ENCODE results near the gene MT1H. TPM values are rescaled to one million over a fixed set of nuclear protein-coding genes. Genes with fewer than 3 reads are reported as not detected.

The MT1H gene
- polyA plus RNA-seq, 3 donors, result 0.76 TPM; not detected in 2

- H3K27ac Mint-ChIP-seq, result no peak overlapping the region
- no peak overlapping the region for H3K4me3 ChIP-seq (replicated peaks in 1 of 3; ENCODE audit: low read depth in 2 of 3, low read length in 3 of 3)
- H3K9ac ChIP-seq (ENCODE audit: insufficient read depth, low read length, poor library complexity, severe bottlenecking), result no peak overlapping the region
- no CpG with 5 or more reads among the region's 1 CpG for WGBS (ENCODE audit: insufficient coverage)
- no peak overlapping the region for H3K4me2 ChIP-seq (replicated peaks; ENCODE audit: extremely low read depth, low read length, poor library complexity, severe bottlenecking)
- no peaks in the 10 kb centered on the region for H4K20me1 ChIP-seq (ENCODE audit: insufficient read depth, low read length)
- H3K27me3 Mint-ChIP-seq (ENCODE audit: low read depth in 3 of 3), result peaks cover 88 to 99% (median 96%) of the 10 kb centered on the region in 3 donors
- peaks cover 0 to 37% of the 10 kb centered on the region in 2 donors for H3K9me3 ChIP-seq (replicated peaks in 1 of 2; ENCODE audit: control insufficient read depth in 1 of 2, insufficient read depth in 1 of 2, low read length in 2 of 2)
- H2AFZ ChIP-seq (ENCODE audit: insufficient read depth, low read depth, low read length, poor library complexity, severe bottlenecking), result no peak overlapping the region
- intact Hi-C loops (cut with micrococcal nuclease), result no loop called here
- peaks cover 10 to 15% of the 10 kb centered on the region in 2 donors for H3K4me1 ChIP-seq (ENCODE audit: control insufficient read depth in 1 of 2, insufficient read depth in 2 of 2, low read length in 2 of 2)
- H3K27ac ChIP-seq (ENCODE audit: low read depth in 1 of 2, low read length in 2 of 2), result no peak overlapping the region
- H3K9me3 Mint-ChIP-seq, result peaks cover 0 to 8% (median 3%) of the 10 kb centered on the region in 7 donors
- TF ChIP-seq CTCF (IDR thresholded peaks at IDR 0.05), result no peak
- no peak for DNase-seq
- peaks cover 0 to under 1% of the 10 kb centered on the region in 2 donors for H3K36me3 Mint-ChIP-seq
- H3K79me2 ChIP-seq (ENCODE audit: insufficient read depth, low read length), result no peaks in the 10 kb centered on the region
- H3K27me3 ChIP-seq (ENCODE audit: control insufficient read depth in 2 of 2, insufficient read depth in 2 of 2, low read length in 2 of 2), result peaks cover 85 to 99% of the 10 kb centered on the region in 2 donors
- H3K36me3 ChIP-seq (replicated peaks in 1 of 2; ENCODE audit: control insufficient read depth in 1 of 2, insufficient read depth in 2 of 2, low read length in 2 of 2), result no peaks in the 10 kb centered on the region
- peaks cover 25% of the 10 kb centered on the region for H3K4me1 Mint-ChIP-seq
- H3K4me3 Mint-ChIP-seq, result peak overlapping the region in 1 of 2 donors; percentile 36
These were observed 29.5 kb upstream of the MT1H start for GRCh38 chr16:56640076-56640475.

- Mint-ChIP-seq H3K4me1 (peaks cover 20% of the 10 kb centered on the region), H3K9me3 (peaks cover 0 to 8% (median 2%) of the 10 kb centered on the region in 7 donors), H3K27me3 (ENCODE audit: low read depth in 3 of 3) (peaks cover 87 to 99% (median 97%) of the 10 kb centered on the region in 3 donors), H3K4me3 (peak overlapping the region in 1 of 2 donors; percentile 60), H3K27ac (no peak overlapping the region), H3K36me3 (no peaks in the 10 kb centered on the region)
- Histone ChIP-seq H3K27me3 (ENCODE audit: control insufficient read depth in 2 of 2, insufficient read depth in 2 of 2, low read length in 2 of 2) (peaks cover 84 to 100% of the 10 kb centered on the region in 2 donors), H3K36me3 (replicated peaks in 1 of 2; ENCODE audit: control insufficient read depth in 1 of 2, insufficient read depth in 2 of 2, low read length in 2 of 2) (no peaks in the 10 kb centered on the region), H3K9me3 (replicated peaks in 1 of 2; ENCODE audit: control insufficient read depth in 1 of 2, insufficient read depth in 1 of 2, low read length in 2 of 2) (peaks cover 0 to 27% of the 10 kb centered on the region in 2 donors), H3K27ac (ENCODE audit: low read depth in 1 of 2, low read length in 2 of 2) (no peak overlapping the region), H3K4me1 (ENCODE audit: control insufficient read depth in 1 of 2, insufficient read depth in 2 of 2, low read length in 2 of 2) (peaks cover 10 to 15% of the 10 kb centered on the region in 2 donors), H3K9ac (ENCODE audit: insufficient read depth, low read length, poor library complexity, severe bottlenecking) (no peak overlapping the region), H3K4me3 (replicated peaks in 1 of 3; ENCODE audit: low read depth in 2 of 3, low read length in 3 of 3) (no peak overlapping the region), H3K79me2 (ENCODE audit: insufficient read depth, low read length) (no peaks in the 10 kb centered on the region), H3K4me2 (replicated peaks; ENCODE audit: extremely low read depth, low read length, poor library complexity, severe bottlenecking) (no peak overlapping the region), H4K20me1 (ENCODE audit: insufficient read depth, low read length) (no peaks in the 10 kb centered on the region), H2AFZ (ENCODE audit: insufficient read depth, low read depth, low read length, poor library complexity, severe bottlenecking) (no peak overlapping the region)
- TF ChIP-seq CTCF (IDR thresholded peaks at IDR 0.05), result no peak
- 76% methylated on average over 2 of the region's 2 CpGs for WGBS (ENCODE audit: insufficient coverage)
- no peak for DNase-seq
- intact Hi-C loops (cut with micrococcal nuclease), result no loop called here
These were observed 28.4 kb upstream of the MT1H start for GRCh38 chr16:56641166-56641565.
